Measurements from ENCODE around the gene SMIM22. TPM values are rescaled to one million over a fixed set of nuclear protein-coding genes. Genes with fewer than 3 reads are reported as not detected.

Gene SMIM22
- total RNA-seq (not detected), polyA plus RNA-seq (under 1 TPM in 1 of 2 donors, not detected in 1; 0.73 TPM)
- long read RNA-seq, donor 1, result 0 reads
- long read RNA-seq, donor 2, partial matches to known transcripts, result 0 of 1 reads
- long read RNA-seq, donor 2, other reads (novel, unspliced or antisense), result 1 of 1 reads
- long read RNA-seq, donor 3, result 0 reads

GRCh38 chr16:4795181-4795827 lies at the start of gene SMIM22:
SMIM22 (plus strand) TSS chr16:4795369; CDS start chr16:4795735, 366 bp downstream.
- TF ChIP-seq CTCF (IDR thresholded peaks at IDR 0.05), result no peak
- ATAC-seq (peak in 2 of 8 donors; percentile 9 to 13), DNase-seq (no peak)
- WGBS, 2 donors, result 65 to 68% methylated on average over 14 of the region's 14 CpGs
- no peak within 1 kb of the TSS for H3K4me3 ChIP-seq
- H3K36me3 ChIP-seq, result peaks cover 0 to 44% (median 19%) of the 10 kb centered on the region in 9 donors
- H3K4me1 ChIP-seq, result peaks cover 0 to 5% (median 3%) of the 10 kb centered on the region in 9 donors
- H3K27ac ChIP-seq, result no peak within 1 kb of the TSS
- H3K27me3 ChIP-seq, result no peaks in the 10 kb centered on the region
- intact Hi-C loops (cut with DNase I), result loop anchor here in 1 of 10 donors (5.0 kb wide), 1 partner anchor 58 kb away; no protein-coding TSS in a partner anchor
- H3K9me3 ChIP-seq, result no peaks in the 10 kb centered on the region

GRCh38 chr16:4746215-4746614 lies 49.0 kb upstream of the SMIM22 start:
- no peak overlapping the region for H3K27ac ChIP-seq
- ATAC-seq (no peak), DNase-seq (no peak)
- 74 to 75% methylated on average over 8 of the region's 8 CpGs for WGBS, 2 donors
- H3K9me3 ChIP-seq, result no peaks in the 10 kb centered on the region
- intact Hi-C loops (cut with DNase I), result no loop called here
- no peaks in the 10 kb centered on the region for H3K27me3 ChIP-seq
- H3K4me3 ChIP-seq, result no peak overlapping the region
- H3K36me3 ChIP-seq, result peaks cover 0 to 30% (median 9%) of the 10 kb centered on the region in 9 donors
- peaks cover 0 to 22% (median 6%) of the 10 kb centered on the region in 9 donors for H3K4me1 ChIP-seq
- no peak for TF ChIP-seq CTCF (IDR thresholded peaks at IDR 0.05)

- DNase-seq, result no peak
- ATAC-seq, result peak in 3 of 8 donors; percentile 11 to 29 (median 20)
- H3K27ac ChIP-seq, result no peak overlapping the region
These were observed 48.1 kb upstream of the SMIM22 start for GRCh38 chr16:4746991-4747574.

More at GRCh38 chr16:4746991-4747574, 48.1 kb upstream of the SMIM22 start:
- TF ChIP-seq CTCF (IDR thresholded peaks at IDR 0.05), result no peak
- H3K27me3 ChIP-seq, result no peaks in the 10 kb centered on the region
- no peaks in the 10 kb centered on the region for H3K9me3 ChIP-seq
- 53 to 55% methylated on average over 15 of the region's 15 CpGs for whole genome bisulfite sequencing, 2 donors
- H3K4me3 ChIP-seq, result no peak overlapping the region
- H3K36me3 ChIP-seq, result peaks cover 0 to 39% (median 18%) of the 10 kb centered on the region in 9 donors
- peaks cover 0 to 22% (median 6%) of the 10 kb centered on the region in 9 donors for H3K4me1 ChIP-seq
- intact Hi-C loops (cut with DNase I), result no loop called here

Data from heart right ventricle (tissue), 16 donors.